Testis (tissue), 2 donors: ENCODE measurements around the gene ASIC2.

ENCODE experiments used
- POLR2A ChIP-seq: fragments of 450-650 bp; IDR thresholded peaks from one replicate; pipeline ENCODE4 v1.6.1; 2017; ENCODE audit warnings: antibody characterized with exemption, mild to moderate bottlenecking, moderate library complexity
- TF ChIP-seq, protein P1 (sequence below), 3 experiments: fragments of 450-650 bp in 2 of 3; fragments of 200-600 bp in 1 of 3; sonication (generic) in 1 of 3; IDR thresholded peaks; one replicate each; pipeline ENCODE4 v1.5.1; 2016 to 2019; ENCODE audit warnings: antibody characterized with exemption in 3 of 3, mild to moderate bottlenecking in 2 of 3, moderate library complexity in 1 of 3

- TF ChIP-seq, protein P1, sequence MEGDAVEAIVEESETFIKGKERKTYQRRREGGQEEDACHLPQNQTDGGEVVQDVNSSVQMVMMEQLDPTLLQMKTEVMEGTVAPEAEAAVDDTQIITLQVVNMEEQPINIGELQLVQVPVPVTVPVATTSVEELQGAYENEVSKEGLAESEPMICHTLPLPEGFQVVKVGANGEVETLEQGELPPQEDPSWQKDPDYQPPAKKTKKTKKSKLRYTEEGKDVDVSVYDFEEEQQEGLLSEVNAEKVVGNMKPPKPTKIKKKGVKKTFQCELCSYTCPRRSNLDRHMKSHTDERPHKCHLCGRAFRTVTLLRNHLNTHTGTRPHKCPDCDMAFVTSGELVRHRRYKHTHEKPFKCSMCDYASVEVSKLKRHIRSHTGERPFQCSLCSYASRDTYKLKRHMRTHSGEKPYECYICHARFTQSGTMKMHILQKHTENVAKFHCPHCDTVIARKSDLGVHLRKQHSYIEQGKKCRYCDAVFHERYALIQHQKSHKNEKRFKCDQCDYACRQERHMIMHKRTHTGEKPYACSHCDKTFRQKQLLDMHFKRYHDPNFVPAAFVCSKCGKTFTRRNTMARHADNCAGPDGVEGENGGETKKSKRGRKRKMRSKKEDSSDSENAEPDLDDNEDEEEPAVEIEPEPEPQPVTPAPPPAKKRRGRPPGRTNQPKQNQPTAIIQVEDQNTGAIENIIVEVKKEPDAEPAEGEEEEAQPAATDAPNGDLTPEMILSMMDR (IDR thresholded peaks at IDR 0.05), result no peak
- TF ChIP-seq POLR2A, result no peak
These were observed 29.7 kb downstream of the ASIC2 start for GRCh38 chr17:33263396-33263795.
